ENCODE results near the gene HOXD13. TPM values are rescaled to one million over a fixed set of nuclear protein-coding genes. Genes with fewer than 3 reads are reported as not detected.

The HOXD13 gene
- total and polyA plus RNA-seq, 2 donors (not counting 1 experiment from before 2014, with no cell fraction given), result not detected

GRCh38 chr2:176097820-176098365 is 5.4 kb downstream of the HOXD13 start:
- peak overlapping the region; percentile 75 for H3K4me3 Mint-ChIP-seq
- peaks cover 0 to 96% (median 80%) of the 10 kb centered on the region in 4 experiments for H3K27me3 ChIP-seq (replicated peaks in 1 of 4; ENCODE audit: control extremely low read depth in 1 of 4, control insufficient read depth in 3 of 4, insufficient read depth in 4 of 4, low read length in 3 of 4)

More at GRCh38 chr2:176097820-176098365, 5.4 kb downstream of the HOXD13 start:
- peak overlapping the region in 1 of 5 experiments; percentile 17 for H3K4me3 ChIP-seq (ENCODE audit: control extremely low read depth in 1 of 5, extremely low read depth in 1 of 5, insufficient read depth in 1 of 5, low read depth in 2 of 5, low read length in 4 of 5)
- H3K9ac ChIP-seq (ENCODE audit: low read length), result peak overlapping the region; percentile 9
- peaks cover 24% of the 10 kb centered on the region for H3K4me1 Mint-ChIP-seq
- TF ChIP-seq EZH2 (IDR thresholded peaks at IDR 0.05; ENCODE audit: borderline replicate concordance, insufficient read depth, low read depth, low read length, poor library complexity, severe bottlenecking), result no peak
- TF ChIP-seq CTCF (IDR thresholded peaks at IDR 0.05), result no peak
- ChIA-PET POLR2A (no interaction called here), CTCF (interaction anchor here (0.9 to 4.7 kb wide), 12 partner anchors 12 to 1402 kb away, joined by 3 to 72 read pairs (median 4); partner anchors contain the start of genes EVX2 and HOXD3)
- peaks cover 24 to 38% of the 10 kb centered on the region in 2 donors for H3K4me1 ChIP-seq (ENCODE audit: control insufficient read depth in 2 of 2, insufficient read depth in 2 of 2, low read length in 2 of 2)
- peaks cover 81% of the 10 kb centered on the region for H3K27me3 Mint-ChIP-seq
- peaks cover 0 to 47% (median 6%) of the 10 kb centered on the region in 3 donors for H3K9me3 ChIP-seq (ENCODE audit: control extremely low read depth in 1 of 3, control insufficient read depth in 2 of 3, insufficient read depth in 1 of 3, low read length in 2 of 3)
- H2AFZ ChIP-seq (ENCODE audit: insufficient read depth, low read depth, low read length, poor library complexity, severe bottlenecking), result no peak overlapping the region
- no peak overlapping the region for H3K27ac ChIP-seq (ENCODE audit: low read length in 2 of 2)
- H3K36me3 ChIP-seq (replicated peaks in 1 of 2; ENCODE audit: control extremely low read depth in 1 of 2, control insufficient read depth in 1 of 2, extremely low read depth in 1 of 2, insufficient read depth in 2 of 2, low read length in 1 of 2), result no peaks in the 10 kb centered on the region
- H3K9me3 Mint-ChIP-seq (ENCODE audit: insufficient read depth), result no peaks in the 10 kb centered on the region
- H3K4me2 ChIP-seq (replicated peaks; ENCODE audit: low read depth, low read length, poor library complexity, severe bottlenecking), result peak overlapping the region; percentile 69
- ATAC-seq (ENCODE audit: low read depth) (no peak), DNase-seq (no peak)
- H3K79me2 ChIP-seq (ENCODE audit: control insufficient read depth, insufficient read depth, low read length), result no peaks in the 10 kb centered on the region
- H4K20me1 ChIP-seq (ENCODE audit: control insufficient read depth, insufficient read depth, low read length, poor library complexity, severe bottlenecking), result no peaks in the 10 kb centered on the region
- WGBS (ENCODE audit: insufficient coverage), result 10% methylated on average over 15 of the region's 18 CpGs
- intact Hi-C loops (cut with micrococcal nuclease), result loop anchor here (10.0 kb wide), 1 partner anchor 1763 kb away; the partner anchor contains the start of gene SP9
- H3K27ac Mint-ChIP-seq, result peak overlapping the region; percentile 6

Measured in B cell (primary cell).